OCI-LY3 (cell line): ENCODE data around the gene TRIM37.
"Not testable (repeated sequence)": the region's sequence is repeated elsewhere in the genome, so short reads cannot be mapped to it uniquely, and the experiment has no call there.

Experiments used
- H2AFZ ChIP-seq: fragments of 200-600, 300-600 bp; shearing (Covaris generic); 2 replicates; pipeline ENCODE4 v1.6.0; 2014; ENCODE audit warnings: antibody characterized with exemption, low read depth, low read length
- H3K27ac ChIP-seq: fragments of 200-600, 300-600 bp; sonication (generic); 2 replicates; pipeline ENCODE4 v1.5.1; 2014; ENCODE audit warnings: mild to moderate bottlenecking, low read length, moderate library complexity, mixed read lengths
- H3K27me3 ChIP-seq: fragments of 200-600, 300-600 bp; sonication (generic); 2 replicates; pipeline ENCODE4 v1.6.1; 2014; ENCODE audit warnings: low read depth, low read length, mixed read lengths
- H3K36me3 ChIP-seq: fragments of 200-600, 300-600 bp; sonication (generic); replicated peaks from 2 replicates; pipeline ENCODE3; 2014; ENCODE audit warnings: low read depth, low read length, mixed read lengths
- H3K4me1 ChIP-seq: fragments of 300-600, 200-600 bp; sonication (generic); 2 replicates; pipeline ENCODE4 v1.6.1; 2014; ENCODE audit warnings: low read length, mixed read lengths
- H3K4me2 ChIP-seq: fragments of 200-600, 300-600 bp; sonication (generic); 2 replicates; pipeline ENCODE4 v1.6.1; 2014; ENCODE audit warnings: low read length, mixed read lengths
- H3K4me3 ChIP-seq: fragments of 300-600, 200-600 bp; sonication (generic); 2 replicates; pipeline ENCODE4 v1.5.1; 2014; ENCODE audit warnings: antibody characterized with exemption, mild to moderate bottlenecking, low read length, moderate library complexity
- H3K79me2 ChIP-seq: fragments of 300-600, 200-600 bp; shearing (Covaris generic); 2 replicates; pipeline ENCODE4 v1.6.1; 2014; ENCODE audit warnings: mild to moderate bottlenecking, low read length, mixed read lengths
- H3K9ac ChIP-seq: fragments of 300-600, 200-600 bp; shearing (Covaris generic); 2 replicates; pipeline ENCODE4 v1.6.0; 2014; ENCODE audit warnings: mild to moderate bottlenecking, low read length, moderate library complexity
- H3K9me3 ChIP-seq: fragments of 200-600, 300-600 bp; shearing (Covaris generic); 2 replicates; pipeline ENCODE4 v1.6.1; 2014; ENCODE audit warnings: low read length, mixed read lengths; ENCODE audit not compliant: insufficient read depth
- H4K20me1 ChIP-seq: fragments of 200-600, 300-600 bp; sonication (generic); 2 replicates; pipeline ENCODE4 v1.6.1; 2016; ENCODE audit warnings: low read length, mixed read lengths; ENCODE audit not compliant: insufficient read depth
- CTCF ChIP-seq: fragments of 200-600, 300-600 bp; sonication (generic); IDR thresholded peaks from 2 replicates; pipeline ENCODE4 v1.5.1; 2014; ENCODE audit warnings: antibody characterized with exemption, low read length, low read depth
- EZH2phosphoT487 ChIP-seq: fragments of 200-600 bp; shearing (Covaris generic); IDR thresholded peaks from 2 replicates; pipeline ENCODE4 v1.6.1; 2018; ENCODE audit warnings: antibody characterized with exemption, mixed run types, low read depth

The TRIM37 gene

GRCh38 chr17:59139939-59140338 lies 33.3 kb upstream of the TRIM37 start:
- Histone ChIP-seq H3K36me3 (no peaks in the 10 kb centered on the region), H3K79me2 (peaks cover 32% of the 10 kb centered on the region), H3K4me2 (no peak overlapping the region), H3K27ac (no peak overlapping the region), H3K9me3 (no peaks in the 10 kb centered on the region), H3K27me3 (no peaks in the 10 kb centered on the region), H3K9ac (no peak overlapping the region), H4K20me1 (no peaks in the 10 kb centered on the region), H3K4me1 (no peaks in the 10 kb centered on the region), H3K4me3 (no peak overlapping the region), H2AFZ (no peak overlapping the region)
- TF ChIP-seq CTCF (no peak), EZH2phosphoT487 (no peak)

DNA sequence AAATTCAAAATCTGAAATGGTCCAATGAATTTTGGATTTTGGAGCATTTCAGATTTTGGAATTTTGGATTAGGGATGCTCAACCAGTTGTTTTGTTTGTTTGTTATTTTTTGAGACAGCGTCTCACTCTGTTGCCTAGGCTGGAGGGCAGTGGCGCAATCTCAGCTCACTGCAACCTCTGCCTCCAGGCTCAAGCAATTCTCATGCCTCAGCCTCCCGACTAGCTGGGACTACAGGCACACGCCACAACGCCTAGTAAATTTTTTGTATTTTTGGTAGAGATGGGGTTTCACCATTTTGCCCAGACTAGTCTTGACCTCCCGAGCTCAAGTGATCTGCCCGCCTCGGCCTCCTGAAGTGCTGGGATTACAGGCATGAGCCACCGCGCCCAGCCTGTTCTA lies 31.7 kb upstream of the TRIM37 start:
- not testable (repeated sequence) for H3K9ac ChIP-seq, H2AFZ ChIP-seq, H3K4me2 ChIP-seq, H4K20me1 ChIP-seq, H3K36me3 ChIP-seq, H3K9me3 ChIP-seq, H3K27ac ChIP-seq, H3K4me1 ChIP-seq, H3K27me3 ChIP-seq, H3K4me3 ChIP-seq
- peaks cover 22% of the 10 kb centered on the region for H3K79me2 ChIP-seq

DNA sequence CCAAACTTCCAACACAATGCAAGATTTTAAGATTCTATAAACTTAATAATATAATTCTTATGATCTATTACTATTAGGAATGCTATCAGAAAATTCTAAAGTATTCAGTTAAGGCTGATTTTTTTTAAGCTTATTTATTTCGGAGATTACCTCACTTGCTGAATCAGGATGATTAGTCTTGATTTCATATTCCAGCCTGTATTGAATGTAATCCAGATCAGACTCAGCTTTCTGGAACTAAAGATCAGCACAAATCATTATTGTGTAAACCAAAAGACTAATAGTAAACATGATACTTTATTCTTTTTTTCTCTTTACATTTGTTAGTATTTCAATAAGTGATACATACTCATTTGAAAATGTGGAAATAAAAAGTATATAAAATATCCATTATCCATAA lies 24.5 kb upstream of the TRIM37 start:
- H2AFZ ChIP-seq = no peak overlapping the region

GRCh38 chr17:59129814-59130213 lies 23.1 kb upstream of the TRIM37 start:
- H3K79me2 ChIP-seq = peaks cover 7% of the 10 kb centered on the region; the same call in 1 of the 2 replicates
- H4K20me1 ChIP-seq = 0 out of 2 replicates have a peak, but pooled peaks cover 4% of the 10 kb centered on the region
- H3K27ac ChIP-seq = no peak overlapping the region
- no peaks in the 10 kb centered on the region for H3K27me3 ChIP-seq
- H3K4me2 ChIP-seq = no peak overlapping the region
- peaks cover 8% of the 10 kb centered on the region for H3K36me3 ChIP-seq
- H3K9me3 ChIP-seq = no peaks in the 10 kb centered on the region
- H3K9ac ChIP-seq = no peak overlapping the region
- peaks cover 6% of the 10 kb centered on the region; the same call in 1 of the 2 replicates for H3K4me1 ChIP-seq
- H2AFZ ChIP-seq = no peak overlapping the region
- H3K4me3 ChIP-seq = no peak overlapping the region
- TF ChIP-seq EZH2phosphoT487 = no peak

More for the DNA sequence above, 24.5 kb upstream of the TRIM37 start:
- Histone ChIP-seq H3K27me3 (no peaks in the 10 kb centered on the region), H3K9ac (no peak overlapping the region), H3K27ac (no peak overlapping the region), H3K4me1 (peaks cover 6% of the 10 kb centered on the region; the same call in 1 of the 2 replicates), H3K9me3 (no peaks in the 10 kb centered on the region), H3K36me3 (peaks cover 8% of the 10 kb centered on the region), H3K4me3 (no peak overlapping the region), H3K4me2 (no peak overlapping the region), H3K79me2 (peaks cover 13% of the 10 kb centered on the region), H4K20me1 (0 out of 2 replicates have a peak, but pooled peaks cover 4% of the 10 kb centered on the region)
- no peak for TF ChIP-seq CTCF
- no peak for TF ChIP-seq EZH2phosphoT487

DNA sequence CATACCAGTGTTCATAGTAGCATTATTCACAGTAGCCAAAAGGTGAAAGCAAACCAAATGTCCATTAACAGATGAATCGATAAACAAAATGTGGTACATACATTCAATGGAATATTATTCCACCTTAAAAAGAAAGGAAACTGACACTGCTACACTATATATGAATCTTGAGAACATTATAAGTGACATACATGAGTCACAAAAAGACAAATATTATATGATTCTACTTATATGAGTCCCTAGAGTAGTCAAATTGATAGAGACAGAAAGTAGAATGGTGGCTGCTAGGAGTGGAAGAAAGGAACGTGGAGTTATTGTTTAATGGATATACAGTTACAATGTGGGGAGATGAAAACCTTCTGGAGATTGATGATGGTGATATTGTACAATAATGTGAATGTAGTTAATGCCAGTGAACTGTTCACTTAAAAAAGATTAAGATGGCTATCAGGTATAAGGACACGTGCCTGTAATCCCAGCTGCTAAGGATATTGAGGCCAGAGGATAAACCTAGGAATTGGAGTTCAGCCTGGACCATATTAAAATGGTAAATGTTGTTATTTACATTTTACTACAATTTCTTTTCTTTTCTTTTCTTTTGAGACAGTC lies 20.2 kb upstream of the TRIM37 start:
- 0 out of 2 replicates have a peak overlapping the region, but pooled peaks have one; percentile 6 for H3K27ac ChIP-seq
- no peak overlapping the region for H3K9ac ChIP-seq
- H3K4me3 ChIP-seq = no peak overlapping the region
- no peaks in the 10 kb centered on the region for H4K20me1 ChIP-seq
- H3K4me1 ChIP-seq = peaks cover 6% of the 10 kb centered on the region; the same call in 1 of the 2 replicates
- TF ChIP-seq CTCF = no peak
- no peak for TF ChIP-seq EZH2phosphoT487
- no peaks in the 10 kb centered on the region for H3K9me3 ChIP-seq
- no peak overlapping the region for H2AFZ ChIP-seq
- peaks cover 8% of the 10 kb centered on the region for H3K36me3 ChIP-seq
- H3K4me2 ChIP-seq = no peak overlapping the region
- no peaks in the 10 kb centered on the region for H3K27me3 ChIP-seq
- no peaks in the 10 kb centered on the region for H3K79me2 ChIP-seq
